Esophagus squamous epithelium (tissue), 4 donors: ENCODE data around the gene PLEKHA3.

Experiments
- POLR2A ChIP-seq, 4 donors: fragments of 450-650 bp; IDR thresholded peaks; one replicate each; pipeline ENCODE4 v1.6.1; 2017; ENCODE audit warnings: antibody characterized with exemption in 4 of 4, mild to moderate bottlenecking in 4 of 4, moderate library complexity in 3 of 4
- TF ChIP-seq, protein P1 (sequence below), 6 experiments: fragments of 450-650 bp in 4 of 6; fragments of 200-600 bp in 2 of 6; sonication (generic) in 2 of 6; IDR thresholded peaks; one replicate each; pipeline ENCODE4 v1.5.1; 2016 to 2019; ENCODE audit warnings: antibody characterized with exemption in 6 of 6, mild to moderate bottlenecking in 4 of 6, moderate library complexity in 4 of 6

- TF ChIP-seq, protein P1, sequence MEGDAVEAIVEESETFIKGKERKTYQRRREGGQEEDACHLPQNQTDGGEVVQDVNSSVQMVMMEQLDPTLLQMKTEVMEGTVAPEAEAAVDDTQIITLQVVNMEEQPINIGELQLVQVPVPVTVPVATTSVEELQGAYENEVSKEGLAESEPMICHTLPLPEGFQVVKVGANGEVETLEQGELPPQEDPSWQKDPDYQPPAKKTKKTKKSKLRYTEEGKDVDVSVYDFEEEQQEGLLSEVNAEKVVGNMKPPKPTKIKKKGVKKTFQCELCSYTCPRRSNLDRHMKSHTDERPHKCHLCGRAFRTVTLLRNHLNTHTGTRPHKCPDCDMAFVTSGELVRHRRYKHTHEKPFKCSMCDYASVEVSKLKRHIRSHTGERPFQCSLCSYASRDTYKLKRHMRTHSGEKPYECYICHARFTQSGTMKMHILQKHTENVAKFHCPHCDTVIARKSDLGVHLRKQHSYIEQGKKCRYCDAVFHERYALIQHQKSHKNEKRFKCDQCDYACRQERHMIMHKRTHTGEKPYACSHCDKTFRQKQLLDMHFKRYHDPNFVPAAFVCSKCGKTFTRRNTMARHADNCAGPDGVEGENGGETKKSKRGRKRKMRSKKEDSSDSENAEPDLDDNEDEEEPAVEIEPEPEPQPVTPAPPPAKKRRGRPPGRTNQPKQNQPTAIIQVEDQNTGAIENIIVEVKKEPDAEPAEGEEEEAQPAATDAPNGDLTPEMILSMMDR (IDR thresholded peaks at IDR 0.05): no peak
- no peak for TF ChIP-seq POLR2A (IDR thresholded peaks at IDR 0.05)
Observed at GRCh38 chr2:178510384-178510783, 30.1 kb downstream of the PLEKHA3 start.
